ENCODE results near the gene SPEF2.

The SPEF2 gene

DNA sequence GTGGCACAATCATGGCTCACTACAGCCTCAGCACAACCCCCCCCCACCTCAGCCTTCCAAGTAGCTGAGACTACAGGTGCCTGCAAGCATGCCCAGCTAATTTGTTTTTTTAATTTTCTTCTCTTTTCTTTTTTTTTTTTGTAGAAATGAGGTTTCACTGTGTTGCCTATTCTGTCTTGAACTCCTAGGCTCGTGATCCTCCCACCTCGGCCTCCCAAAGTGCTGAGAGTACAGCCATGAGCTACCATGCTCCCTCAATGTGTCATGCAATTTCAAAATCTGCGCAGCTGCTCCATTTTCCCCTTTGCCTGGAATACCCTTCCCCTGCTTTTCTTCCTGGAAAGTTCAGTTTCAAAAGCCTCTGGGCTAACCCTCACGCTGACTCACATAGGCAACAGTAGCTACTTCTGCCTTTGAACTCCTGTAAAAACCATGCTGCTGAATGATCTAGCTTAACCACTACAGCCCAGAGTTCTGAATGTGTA is 168.0 kb downstream of the SPEF2 start:
- no peak for DNase-seq (ENCODE audit: low read depth in 2 of 2)

DNA sequence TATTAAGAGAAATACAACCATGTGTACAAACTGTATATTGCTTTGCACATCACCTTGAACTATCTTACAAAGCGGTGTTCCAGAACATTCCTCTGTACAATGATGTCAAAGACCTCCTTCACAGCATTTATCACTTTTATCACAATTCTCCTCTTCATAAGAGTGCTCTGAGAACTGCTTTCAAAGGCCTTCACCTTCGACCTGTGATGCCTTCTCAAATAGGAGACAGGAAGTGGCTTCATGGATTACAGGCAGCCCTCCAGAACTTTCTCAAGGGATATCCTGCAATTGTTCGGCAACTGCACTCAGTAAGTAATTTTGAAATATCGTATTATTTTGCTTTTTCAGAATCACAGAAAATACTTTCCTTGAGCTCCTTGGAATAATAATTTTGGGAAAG is 171.1 kb downstream of the SPEF2 start:
- no peak for DNase-seq (ENCODE audit: low read depth in 2 of 2)

DNA sequence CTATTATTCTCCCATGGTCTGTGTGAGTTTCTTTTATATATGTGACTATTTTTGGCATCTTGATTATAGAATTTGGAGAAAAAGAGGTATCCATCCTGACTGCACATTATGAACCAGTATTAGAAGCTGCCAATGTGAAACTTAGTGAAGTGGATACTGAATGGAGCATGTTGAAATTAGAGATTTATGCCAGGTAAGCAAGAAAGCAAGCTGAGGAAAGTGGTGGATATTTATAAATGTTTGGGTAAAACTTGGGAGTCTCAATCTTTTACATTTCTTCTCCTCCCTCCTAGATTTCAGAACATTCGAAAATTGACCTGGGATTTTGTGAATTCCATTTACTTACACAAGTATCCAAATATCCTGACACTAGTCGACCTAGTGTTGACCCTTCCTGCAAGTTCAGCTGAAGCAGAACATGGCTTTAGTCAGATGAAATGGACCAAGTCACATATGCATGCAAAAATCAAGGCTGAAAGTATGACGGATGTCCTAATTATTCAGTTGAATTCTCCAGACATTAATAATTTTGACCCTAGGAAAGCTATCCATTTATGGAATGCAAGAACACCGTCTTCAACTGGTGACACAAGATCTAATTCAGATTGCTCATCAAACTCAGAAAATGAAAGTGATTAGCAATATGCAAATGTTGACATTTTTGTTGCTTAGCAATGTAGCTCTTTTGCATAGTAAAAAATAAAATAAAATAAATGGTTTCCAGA is 172.2 kb downstream of the SPEF2 start:
- DNase-seq (ENCODE audit: low read depth in 2 of 2), result no peak

DNA sequence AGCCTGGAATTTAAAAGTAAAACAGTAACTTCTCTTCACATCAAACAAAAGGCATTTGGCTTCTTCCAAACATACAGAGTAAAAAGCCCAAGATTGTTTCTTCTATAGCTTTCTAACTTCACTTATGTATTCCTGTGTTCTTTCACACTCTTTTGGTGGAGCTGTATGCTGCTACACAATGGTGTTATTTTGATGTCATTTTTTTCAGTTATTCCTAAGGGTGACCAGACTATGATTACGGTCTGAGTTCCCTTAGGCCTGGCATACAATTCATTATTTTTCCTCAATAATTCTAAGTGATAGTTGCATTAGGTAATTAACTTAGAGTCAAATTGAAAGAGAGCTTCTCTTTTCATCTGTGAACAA is 172.8 kb downstream of the SPEF2 start:
- no peak for DNase-seq (ENCODE audit: low read depth in 2 of 2)

DNA sequence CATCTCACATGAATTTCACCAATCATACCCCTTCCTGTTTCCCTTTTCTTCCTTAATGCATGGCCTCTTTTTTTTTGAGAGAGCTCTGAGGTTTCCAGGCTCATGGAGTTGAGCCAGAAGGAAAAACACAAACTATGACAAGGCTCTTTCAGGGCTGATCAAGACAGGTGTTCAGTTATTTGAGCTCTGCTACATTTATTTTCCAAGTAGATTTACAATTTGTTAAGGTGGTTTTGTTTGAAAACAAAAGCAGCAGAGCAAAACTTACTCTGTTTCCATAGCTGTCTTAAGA is 176.6 kb downstream of the SPEF2 start:
- no peak for DNase-seq (ENCODE audit: low read depth in 2 of 2)

DNA sequence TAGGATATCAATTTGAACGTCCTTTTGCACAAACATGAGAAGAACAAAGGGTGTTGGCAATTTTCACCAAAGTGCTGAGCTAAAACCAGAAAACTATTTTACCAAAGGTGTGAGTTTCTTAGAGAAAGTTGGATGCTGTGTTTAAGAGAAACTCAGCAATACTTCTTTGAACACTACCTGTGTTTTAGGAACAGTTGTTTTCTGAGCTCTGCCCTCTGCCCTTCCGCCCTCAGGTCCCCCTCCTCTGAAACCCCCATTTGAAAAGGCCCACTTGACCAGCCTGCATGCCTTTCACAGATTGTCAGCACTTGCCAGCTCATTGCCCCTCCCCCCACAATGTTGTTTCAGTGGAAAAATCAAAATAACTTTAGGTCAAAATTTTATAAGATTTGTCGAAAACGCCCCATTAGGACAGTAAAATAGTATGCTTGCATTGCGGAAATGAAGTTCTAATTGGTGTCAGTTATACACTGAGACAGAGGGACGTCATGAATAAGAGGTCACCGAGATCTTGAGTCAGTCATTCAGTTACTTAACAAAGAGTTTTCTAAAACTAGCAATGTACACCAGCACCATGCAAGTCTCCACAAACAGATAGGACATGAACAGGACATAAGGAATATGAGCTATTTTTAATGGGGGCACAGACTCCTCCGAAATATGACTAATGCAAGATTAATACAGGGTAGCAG is 177.2 kb downstream of the SPEF2 start:
- DNase-seq (ENCODE audit: low read depth in 2 of 2), result no peak

DNA sequence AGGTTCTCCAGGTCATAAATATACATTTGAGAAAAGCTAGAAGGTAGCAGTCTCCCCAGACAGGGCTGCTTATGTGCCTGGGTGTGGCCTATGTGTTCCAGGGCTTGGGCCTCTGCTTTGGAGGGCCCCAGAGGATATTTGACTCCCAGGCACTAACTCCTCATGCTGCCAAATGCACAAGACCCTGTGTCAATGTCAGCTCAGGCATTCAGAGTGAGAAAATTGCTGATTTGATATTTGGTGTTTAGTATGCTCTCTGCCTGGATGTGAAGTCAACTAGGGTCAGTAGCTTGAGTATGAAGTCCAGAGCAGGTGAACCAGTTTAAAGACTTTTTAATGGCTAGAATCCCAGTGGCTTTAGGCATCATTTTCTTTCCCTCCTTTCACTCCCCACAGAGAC is 181.5 kb downstream of the SPEF2 start:
- no peak for DNase-seq (ENCODE audit: low read depth in 2 of 2)

DNA sequence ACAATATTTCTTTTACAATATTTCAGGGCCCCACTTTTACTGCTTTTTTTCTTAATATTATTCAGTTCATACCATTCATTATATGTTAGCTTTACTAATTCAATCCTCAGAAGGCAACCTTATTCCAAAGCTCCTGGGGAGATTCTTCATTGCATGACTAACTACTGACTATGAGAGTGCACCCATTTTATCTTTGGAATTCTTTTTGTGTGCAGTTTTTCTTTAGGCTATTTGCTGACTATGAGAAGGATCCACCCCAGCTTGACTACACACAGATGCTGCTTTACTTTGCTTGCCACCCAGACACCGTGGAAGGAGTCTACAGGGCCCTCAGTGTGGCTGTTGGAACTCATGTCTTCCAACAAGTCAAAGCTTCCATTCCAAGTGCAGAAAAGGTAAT is 182.1 kb downstream of the SPEF2 start:
- no peak for DNase-seq (ENCODE audit: low read depth in 2 of 2)

DNA sequence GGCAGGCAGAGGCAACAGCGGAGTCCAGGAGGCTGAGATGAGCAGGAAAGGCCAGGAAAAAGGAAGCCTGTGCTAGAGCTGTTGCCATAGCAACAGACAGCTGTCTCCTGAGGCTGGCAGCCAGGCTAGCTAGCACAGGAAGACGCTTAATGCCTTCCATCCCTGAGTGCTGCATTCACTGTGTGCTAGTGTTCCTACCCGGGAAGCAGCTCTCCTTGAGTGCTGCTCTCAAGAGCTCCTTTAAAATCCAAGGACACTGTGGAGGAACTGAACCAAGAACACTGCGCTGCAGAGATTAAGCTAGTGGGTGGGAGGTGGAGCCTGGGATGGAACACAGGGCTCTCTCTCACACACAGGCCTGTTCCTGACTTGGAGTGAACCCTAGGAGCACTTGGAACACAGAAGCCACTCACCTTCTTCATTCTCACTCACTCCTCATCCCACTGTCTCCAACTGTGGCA is 185.6 kb downstream of the SPEF2 start:
- DNase-seq (ENCODE audit: low read depth in 2 of 2), result no peak

DNA sequence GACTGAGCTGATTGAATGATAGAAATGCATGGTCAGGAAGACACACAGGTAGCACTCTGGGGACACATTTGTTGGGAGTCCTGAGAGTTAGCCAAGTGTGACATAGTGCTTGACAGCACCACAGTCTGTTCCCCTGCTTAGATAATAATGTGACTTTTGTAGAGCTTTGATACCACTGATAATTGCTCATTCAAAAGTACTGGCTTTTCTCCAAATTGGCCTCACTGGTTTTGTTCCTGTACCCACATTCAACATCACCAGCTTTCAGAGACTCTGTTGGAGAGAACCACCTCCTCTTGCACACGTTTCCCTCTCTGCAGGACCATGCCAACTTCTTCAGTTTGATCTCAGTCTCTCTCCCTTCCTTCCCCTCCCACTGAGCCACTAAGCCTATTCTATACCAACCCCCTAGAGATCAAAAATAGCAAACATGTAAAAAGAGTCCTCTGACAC is 186.6 kb downstream of the SPEF2 start:
- DNase-seq (ENCODE audit: low read depth in 2 of 2), result no peak

DNA sequence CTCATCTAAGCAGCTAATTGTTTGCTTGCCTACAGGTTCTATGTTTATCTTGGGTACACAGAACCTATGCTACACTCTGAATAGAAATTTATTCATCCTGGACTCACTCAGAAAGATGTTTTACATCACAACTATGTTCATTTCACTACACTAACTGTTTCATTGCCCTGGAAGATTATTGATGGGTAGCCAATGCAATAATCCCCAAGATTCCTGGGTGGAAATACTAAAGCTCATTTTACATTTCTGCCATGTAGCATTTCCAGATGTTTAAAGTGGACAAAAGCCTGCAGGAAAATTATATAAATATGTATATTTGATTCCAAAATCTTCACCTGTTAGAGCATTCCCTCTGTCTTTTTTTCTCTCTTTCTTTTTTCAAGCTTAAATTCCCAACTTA is 187.2 kb downstream of the SPEF2 start:
- no peak for DNase-seq (ENCODE audit: low read depth in 2 of 2)

DNA sequence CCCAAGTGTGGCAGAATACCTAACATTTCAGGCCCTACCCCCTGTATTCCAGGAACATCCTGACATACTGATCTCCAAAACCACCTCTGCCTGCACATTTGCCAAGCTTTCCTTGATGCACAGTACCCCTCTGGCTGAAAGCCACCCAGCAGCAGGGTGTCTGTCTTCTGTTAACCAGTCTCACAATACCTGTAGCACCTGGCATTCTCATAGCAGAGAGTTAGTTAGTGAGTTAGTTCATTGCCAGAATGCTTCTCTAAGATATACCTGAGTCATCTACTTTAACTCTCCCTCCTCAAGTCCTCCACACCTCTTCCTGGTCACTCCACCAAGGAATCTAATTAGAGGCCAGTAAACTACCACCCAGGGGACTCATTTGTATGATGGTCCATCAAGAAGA is 192.9 kb downstream of the SPEF2 start:
- no peak for DNase-seq (ENCODE audit: low read depth in 2 of 2)

DNA sequence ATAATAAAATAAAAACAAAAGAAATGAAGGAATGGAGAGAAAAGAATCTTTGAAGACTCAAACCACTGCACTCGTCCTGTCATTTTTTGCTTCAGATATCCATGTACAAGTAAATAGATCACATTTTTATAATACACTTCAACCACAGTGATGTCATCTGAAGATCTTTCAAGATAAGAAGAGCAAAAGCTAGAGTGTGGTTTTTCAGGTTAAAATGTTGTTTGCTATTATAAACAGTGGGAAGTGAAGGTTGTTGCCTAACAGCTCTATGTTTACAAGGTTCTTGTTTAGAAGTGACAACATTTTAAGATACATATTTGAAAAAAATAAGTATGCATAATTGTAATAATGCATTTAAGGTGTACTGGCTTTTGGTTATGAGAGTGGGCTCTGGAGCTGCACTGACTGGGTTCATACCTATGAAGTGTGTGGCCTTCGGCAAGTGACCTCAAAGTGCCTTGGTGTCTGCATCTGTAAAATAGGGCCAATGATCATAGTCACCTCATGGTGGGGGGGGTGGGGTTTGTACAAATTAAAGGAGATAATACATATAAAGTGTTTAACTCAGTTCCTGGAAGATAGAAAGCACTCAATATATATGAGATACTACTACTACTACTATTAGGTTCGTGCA is 193.6 kb downstream of the SPEF2 start:
- no peak for DNase-seq (ENCODE audit: low read depth in 2 of 2)

DNA sequence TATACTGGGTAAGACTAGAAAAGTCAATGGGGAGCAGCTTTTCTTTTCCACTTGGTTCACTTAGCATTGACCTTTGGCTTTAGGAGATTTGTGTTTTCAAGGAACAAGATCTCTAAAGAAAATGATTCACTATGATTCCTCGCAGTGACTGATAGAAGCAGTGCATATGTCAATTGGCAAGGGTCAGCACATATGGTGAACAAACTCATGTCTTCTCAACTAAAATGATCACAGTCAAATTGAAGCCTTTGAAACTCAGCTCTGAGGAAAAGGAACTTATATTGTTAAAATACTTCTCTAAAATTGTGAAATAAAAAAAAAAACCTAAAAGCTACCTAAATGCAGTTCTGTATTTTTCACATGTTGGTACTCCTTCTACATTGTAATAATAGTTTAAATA is 195.9 kb downstream of the SPEF2 start:
- no peak for DNase-seq (ENCODE audit: low read depth in 2 of 2)

DNA sequence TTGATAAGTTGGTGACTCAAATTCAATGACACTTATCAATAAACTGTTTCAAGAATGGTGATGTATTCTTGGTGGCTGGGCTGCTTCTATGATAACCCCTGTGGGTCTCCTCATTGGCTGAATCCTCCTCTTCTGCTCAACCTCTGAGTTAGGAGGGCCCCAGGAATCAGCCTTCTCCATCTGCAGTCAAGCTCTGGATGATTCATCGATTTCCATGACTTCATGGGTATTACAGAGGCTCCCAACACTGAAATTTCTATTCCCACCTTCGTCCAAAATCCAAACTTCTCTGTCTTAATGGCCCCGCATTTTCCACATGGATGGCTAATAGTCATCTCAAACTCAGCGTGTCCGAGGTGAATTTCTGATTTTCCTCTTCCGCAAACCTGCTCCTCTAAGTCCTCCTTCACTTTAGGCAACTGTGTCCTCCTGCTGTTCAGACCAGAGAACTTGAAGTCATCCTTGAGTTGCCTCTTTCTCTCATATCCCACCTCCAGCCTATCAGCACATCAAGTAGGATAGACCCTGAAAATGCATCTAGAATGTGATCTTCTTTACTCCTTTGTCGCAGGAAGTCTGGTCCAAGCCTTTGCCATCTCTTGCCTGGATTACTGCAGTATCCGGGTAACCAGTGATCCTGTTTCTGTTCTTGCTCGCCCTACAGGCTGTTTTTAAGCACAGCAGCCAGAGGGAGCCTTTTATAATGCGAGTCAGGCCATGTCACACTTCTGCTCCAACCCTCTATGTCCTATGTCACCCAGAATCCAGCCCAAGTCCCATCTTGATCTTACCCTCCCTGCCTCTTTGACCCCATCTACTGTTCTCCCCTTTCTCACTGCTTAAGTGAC is 197.7 kb downstream of the SPEF2 start:
- DNase-seq (ENCODE audit: low read depth in 2 of 2), result no peak

DNA sequence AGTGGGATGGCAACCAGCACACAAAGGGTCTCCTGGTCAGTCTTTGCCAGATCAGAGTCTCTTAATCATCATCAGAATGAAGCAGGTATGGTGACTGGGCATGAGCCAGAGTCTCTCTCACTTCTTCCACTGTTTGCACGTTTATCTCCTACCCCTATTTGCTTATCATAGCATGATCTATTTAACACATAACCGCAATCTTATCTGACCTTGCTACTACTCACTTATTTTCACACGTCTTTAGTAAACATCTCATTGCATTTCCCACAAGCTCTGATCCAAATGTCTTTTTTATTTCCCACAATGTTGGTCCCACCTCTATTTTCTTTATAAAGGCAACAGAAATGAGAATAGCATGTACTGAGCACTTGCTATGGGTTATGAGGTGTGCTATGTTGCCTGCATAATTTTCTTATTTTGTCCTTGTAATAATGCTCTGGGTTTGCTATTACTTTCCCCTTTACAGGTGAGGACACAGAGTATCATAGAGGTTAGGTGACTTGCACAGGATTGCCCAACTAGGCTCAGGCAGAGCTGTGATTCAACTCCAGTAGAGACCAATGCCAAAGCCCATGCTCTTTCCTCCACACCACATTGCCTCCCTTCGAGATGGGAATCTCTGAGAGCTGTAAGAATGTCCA is 199.3 kb downstream of the SPEF2 start:
- no peak for DNase-seq (ENCODE audit: low read depth in 2 of 2)

DNA sequence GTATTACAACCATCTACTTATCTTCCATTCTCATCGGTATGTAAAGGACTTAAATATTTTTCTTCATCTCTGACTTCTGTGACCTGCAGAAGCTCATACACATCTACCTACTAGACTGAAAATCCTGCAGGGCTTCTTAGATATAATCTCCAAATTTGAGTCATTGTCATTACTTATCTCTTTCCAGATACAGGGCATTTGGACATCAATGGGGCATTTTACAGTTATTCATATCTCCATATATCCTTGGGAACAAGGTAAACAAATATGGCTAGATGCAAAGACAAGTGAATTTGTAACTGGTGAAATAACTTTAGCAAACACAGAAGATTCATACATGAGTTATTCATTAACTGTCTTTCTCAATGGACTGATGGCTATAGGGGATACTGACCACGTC is 201.4 kb downstream of the SPEF2 start:
- no peak for DNase-seq (ENCODE audit: low read depth in 2 of 2)

DNA sequence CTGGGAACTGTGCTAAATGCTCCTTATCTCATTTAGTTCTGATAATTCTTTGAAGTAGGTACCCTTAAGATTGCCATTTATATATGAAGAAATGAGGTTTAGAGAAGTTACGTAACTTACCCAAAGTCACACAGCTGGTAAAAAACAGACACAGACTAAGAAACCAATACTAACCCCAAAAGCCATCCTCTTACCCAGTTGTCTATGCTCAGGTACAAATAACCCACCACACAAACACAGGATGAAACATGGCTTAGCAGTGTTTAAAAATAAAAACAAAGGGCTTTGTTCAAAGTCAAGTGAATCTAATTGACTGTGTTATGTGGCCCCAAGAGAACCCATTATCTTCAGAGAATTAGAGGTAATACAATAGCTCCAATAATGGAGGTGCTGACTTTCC is 202.0 kb downstream of the SPEF2 start:
- no peak for DNase-seq (ENCODE audit: low read depth in 2 of 2)

DNA sequence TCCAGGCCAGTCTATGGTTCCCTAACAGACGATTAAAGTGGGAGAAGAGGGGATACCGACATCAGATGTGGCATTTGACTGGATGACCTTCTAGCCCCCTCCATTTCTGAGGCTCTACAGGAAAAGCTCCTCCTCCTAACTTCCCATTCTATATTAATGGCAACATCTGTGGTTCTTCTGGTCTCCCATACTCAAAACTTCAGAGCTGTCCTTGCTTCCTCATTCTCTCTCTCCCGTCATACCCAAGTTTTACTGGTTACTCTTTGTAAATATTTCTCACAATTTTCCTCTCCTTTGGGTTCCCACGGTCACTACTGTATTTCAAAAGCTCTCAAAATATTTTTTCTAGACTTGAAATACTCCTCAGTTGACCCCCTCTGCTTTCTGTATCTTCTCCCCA is 203.1 kb downstream of the SPEF2 start:
- DNase-seq (ENCODE audit: low read depth in 2 of 2), result no peak

DNA sequence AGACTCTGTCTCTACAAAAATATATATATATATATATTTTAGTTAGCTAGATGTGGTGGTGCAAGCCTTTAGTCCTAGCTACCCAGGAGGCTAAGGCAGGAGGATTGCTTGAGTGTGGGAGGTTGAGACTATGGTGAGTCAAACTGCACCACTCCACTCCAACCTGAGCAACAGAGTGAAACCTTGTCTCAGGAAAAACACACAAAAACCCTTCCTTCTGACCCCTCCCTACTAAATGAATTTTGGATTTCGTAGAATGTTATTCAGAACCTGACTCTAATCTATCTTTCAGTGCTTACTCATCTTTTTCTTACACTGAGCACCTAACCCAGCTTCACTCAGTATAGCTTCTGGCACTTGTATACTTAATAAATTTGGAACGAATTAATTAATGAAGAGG is 203.8 kb downstream of the SPEF2 start:
- DNase-seq (ENCODE audit: low read depth in 2 of 2), result no peak

DNA sequence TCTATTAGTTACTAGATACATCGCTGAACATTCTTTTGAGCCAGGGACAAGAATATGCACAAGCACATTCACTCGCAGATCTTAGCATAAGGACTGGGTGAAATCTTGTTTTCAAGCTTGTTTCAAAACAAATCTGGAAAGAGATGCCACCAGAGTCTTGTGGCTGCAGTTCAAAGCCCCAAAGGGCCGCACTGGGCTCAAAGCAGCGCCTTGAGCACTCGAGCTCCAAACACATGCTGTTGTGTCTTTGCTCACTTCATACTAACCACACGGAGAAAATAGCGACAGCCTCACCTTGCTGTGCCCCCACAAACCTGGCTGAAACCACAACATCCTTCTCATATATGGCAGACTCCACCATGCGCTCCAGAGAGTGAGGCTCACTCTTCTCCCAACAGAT is 204.8 kb downstream of the SPEF2 start:
- no peak for DNase-seq (ENCODE audit: low read depth in 2 of 2)
